Brain microvascular endothelial cell (primary cell): ENCODE data around the gene AP3S2.
"Not testable (repeated sequence)": the region's sequence is repeated elsewhere in the genome, so short reads cannot be mapped to it uniquely, and the experiment has no call there.

Experiments used
- DNase-seq: peaks from one replicate; pipeline ENCODE4 v3.0.0-alpha.2; 2020
- H3K27ac ChIP-seq: fragments of 250-450 bp; sonication (Bioruptor Pico); 2 replicates; pipeline ENCODE4 v1.5.1; 2020; ENCODE audit warnings: mild to moderate bottlenecking, moderate library complexity
- H3K27me3 ChIP-seq: fragments of 250-450 bp; sonication (Bioruptor Pico); replicated peaks from 2 replicates; pipeline ENCODE4 v1.5.1; 2020; ENCODE audit warnings: mild to moderate bottlenecking
- H3K36me3 ChIP-seq: fragments of 250-450 bp; sonication (Bioruptor Pico); replicated peaks from 2 replicates; pipeline ENCODE4 v1.5.1; 2020; ENCODE audit warnings: mild to moderate bottlenecking
- H3K4me3 ChIP-seq: 2 replicates; pipeline ENCODE4 v1.5.1; 2011; ENCODE audit warnings: low read depth, mild to moderate bottlenecking, control low read depth, low read length, moderate library complexity
- CTCF ChIP-seq: IDR thresholded peaks from 2 replicates; pipeline ENCODE4 v1.5.1; 2011; ENCODE audit warnings: low read depth, mild to moderate bottlenecking, moderate library complexity, low read length, control low read depth, inconsistent platforms; ENCODE audit errors: missing control alignments
- in situ Hi-C: cut with HindIII; loops from 2 replicates; pipeline ENCODE4 v1.10.0; 2017; ENCODE audit warnings: low sequenced_read_pairs, low pct_ligation_motif_present

The AP3S2 gene

GRCh38 chr15:89837830-89838178, 56.0 kb downstream of the AP3S2 start:
- Histone ChIP-seq H3K27ac (peak overlapping the region; percentile 86), H3K4me3 (no peak overlapping the region), H3K27me3 (no peaks in the 10 kb centered on the region), H3K36me3 (peaks cover 21% of the 10 kb centered on the region)
- in situ Hi-C loops = loop anchor here (5.0 kb wide), 1 partner anchor 46 kb away; no protein-coding TSS in a partner anchor
- TF ChIP-seq CTCF = no peak
- no peak for DNase-seq

- in situ Hi-C loops = loop anchor here (5.0 kb wide), 1 partner anchor 45 kb away; no protein-coding TSS in a partner anchor
- no peak for TF ChIP-seq CTCF
- H3K27ac ChIP-seq = peak overlapping the region; percentile 86
- no peaks in the 10 kb centered on the region for H3K27me3 ChIP-seq
- DNase-seq = peak; percentile 51
- peaks cover 22% of the 10 kb centered on the region for H3K36me3 ChIP-seq
- peak overlapping the region; percentile 20 for H3K4me3 ChIP-seq
Measured at GRCh38 chr15:89837134-89837829, 56.5 kb downstream of the AP3S2 start.

GRCh38 chr15:89836267-89837133, 57.3 kb downstream of the AP3S2 start:
- no peak for TF ChIP-seq CTCF
- Histone ChIP-seq H3K4me3 (peak overlapping the region; percentile 20), H3K27ac (peak overlapping the region; percentile 86), H3K27me3 (no peaks in the 10 kb centered on the region), H3K36me3 (peaks cover 22% of the 10 kb centered on the region)
- peak; percentile 86 for DNase-seq
- in situ Hi-C loops = loop anchor here (5.0 kb wide), 1 partner anchor 44 kb away; no protein-coding TSS in a partner anchor

DNA sequence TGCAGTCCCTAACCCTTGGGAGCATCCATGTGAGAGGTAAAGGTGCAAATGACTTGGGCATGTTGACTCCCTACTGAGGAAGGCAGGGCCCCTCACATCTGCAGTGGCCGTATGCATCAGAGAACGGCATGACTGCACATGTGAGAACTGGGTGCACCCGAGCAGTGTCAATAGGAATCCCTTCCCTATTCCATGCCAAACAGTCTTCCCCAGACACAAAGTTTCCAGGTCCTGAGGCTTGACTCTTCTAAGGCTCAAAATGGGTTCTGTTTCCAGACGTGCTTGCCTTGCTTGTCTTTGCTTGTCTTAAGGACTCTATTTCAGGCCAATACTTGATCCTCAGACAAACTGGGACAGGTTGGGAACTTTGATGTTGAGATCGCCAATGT, 58.6 kb downstream of the AP3S2 start:
- Histone ChIP-seq H3K27ac (no peak overlapping the region), H3K27me3 (no peaks in the 10 kb centered on the region), H3K4me3 (no peak overlapping the region), H3K36me3 (peaks cover 22% of the 10 kb centered on the region)
- TF ChIP-seq CTCF = no peak
- in situ Hi-C loops = loop anchor here (5.0 kb wide), 1 partner anchor 43 kb away; no protein-coding TSS in a partner anchor
- DNase-seq = no peak

DNA sequence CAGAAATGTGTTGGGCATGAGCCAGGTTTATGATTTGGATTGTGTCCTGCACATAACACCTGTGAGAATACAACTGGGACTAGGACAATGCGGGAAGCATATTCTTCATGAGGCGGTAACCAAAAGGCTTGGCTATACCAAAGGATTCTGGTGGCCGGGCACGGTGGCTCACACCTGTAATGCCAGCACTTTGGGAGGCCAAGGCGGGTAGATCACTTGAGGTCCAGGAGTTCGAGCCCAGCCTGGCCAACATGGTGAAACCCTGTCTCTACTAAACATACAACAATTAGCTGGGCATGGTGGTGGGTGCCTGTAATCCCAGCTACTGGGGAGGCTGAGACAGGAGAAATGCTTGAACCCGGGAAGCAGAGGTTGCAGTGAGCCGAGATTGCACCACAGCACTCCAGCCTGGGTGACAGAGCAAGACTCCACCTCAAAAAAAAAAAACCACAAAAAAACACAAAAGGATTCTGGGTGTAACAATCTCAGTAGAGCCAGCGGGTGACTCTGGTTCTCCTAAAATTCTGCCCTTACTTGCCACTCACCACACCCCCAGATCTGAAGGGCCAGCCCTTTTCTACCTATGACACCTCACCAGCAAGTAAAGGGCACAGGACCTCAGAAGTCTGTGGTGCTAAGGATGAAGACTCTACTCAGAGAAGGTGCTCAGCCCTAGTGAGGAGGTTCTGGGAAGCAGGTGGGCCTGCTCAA, 59.2 kb downstream of the AP3S2 start:
- DNase-seq, H3K27me3 ChIP-seq, H3K27ac ChIP-seq, H3K4me3 ChIP-seq: not testable (repeated sequence)
- in situ Hi-C loops = loop anchor here (5.0 kb wide), 1 partner anchor 42 kb away; no protein-coding TSS in a partner anchor
- peaks cover 20% of the 10 kb centered on the region for H3K36me3 ChIP-seq

- Histone ChIP-seq H3K27ac (no peak overlapping the region), H3K4me3 (no peak overlapping the region), H3K36me3 (peaks cover 20% of the 10 kb centered on the region), H3K27me3 (no peaks in the 10 kb centered on the region)
- in situ Hi-C loops = no loop called here
- no peak for DNase-seq
- TF ChIP-seq CTCF = no peak
Measured at GRCh38 chr15:89833966-89834365, 59.8 kb downstream of the AP3S2 start.
